GM18909 (cell line): ENCODE data around the gene SDCCAG8.

Experiments used
- ATAC-seq: cut with Tn5 transposase; IDR thresholded peaks from one replicate; pipeline ENCODE4 v1.9.1; 2021; ENCODE audit warnings: mild to moderate bottlenecking; ENCODE audit not compliant: unreplicated experiment, poor library complexity

The SDCCAG8 gene

GRCh38 chr1:243493156-243494129 is 237.6 kb downstream of the SDCCAG8 start:
- ATAC-seq = no peak

- ATAC-seq = no peak
Observed at GRCh38 chr1:243494741-243495431, 239.0 kb downstream of the SDCCAG8 start.

GRCh38 chr1:243495442-243496186 is 239.8 kb downstream of the SDCCAG8 start:
- ATAC-seq = no peak

- no peak for ATAC-seq
Observed at GRCh38 chr1:243496187-243496646, 240.4 kb downstream of the SDCCAG8 start.

- ATAC-seq = no peak
Observed at GRCh38 chr1:243496806-243497205, 241.0 kb downstream of the SDCCAG8 start.

GRCh38 chr1:243497939-243498681 is 242.3 kb downstream of the SDCCAG8 start:
- no peak for ATAC-seq

GRCh38 chr1:243499248-243499647 is 243.4 kb downstream of the SDCCAG8 start:
- no peak for ATAC-seq

- no peak for ATAC-seq
Observed at GRCh38 chr1:243499711-243500110, 243.9 kb downstream of the SDCCAG8 start.

- ATAC-seq = no peak
Observed at GRCh38 chr1:243500512-243500911, 244.7 kb downstream of the SDCCAG8 start.

GRCh38 chr1:243501002-243501401 is 245.2 kb downstream of the SDCCAG8 start:
- ATAC-seq = no peak

- no peak for ATAC-seq
Observed at GRCh38 chr1:243503155-243503554, 247.3 kb downstream of the SDCCAG8 start.

- peak; percentile 43 for ATAC-seq
Observed at GRCh38 chr1:243505986-243506689, 250.3 kb downstream of the SDCCAG8 start.

GRCh38 chr1:243507001-243507671 is 251.3 kb downstream of the SDCCAG8 start:
- ATAC-seq = no peak

GRCh38 chr1:243507672-243508302 is 251.9 kb downstream of the SDCCAG8 start:
- peak; percentile 8 for ATAC-seq

- peak; percentile 85 for ATAC-seq
Observed at GRCh38 chr1:243508303-243508713, 252.5 kb downstream of the SDCCAG8 start.

- no peak for ATAC-seq
Observed at GRCh38 chr1:243508943-243509342, 253.1 kb downstream of the SDCCAG8 start.

- ATAC-seq = no peak
Observed at GRCh38 chr1:243510928-243511327, 255.1 kb downstream of the SDCCAG8 start.
